HG03457 (cell line): ENCODE measurements around the gene MYO15A.
A peak's percentile ranks its signal among the peaks of the same experiment; 100 is the strongest.

ENCODE experiments used
- ATAC-seq: cut with Tn5 transposase; IDR thresholded peaks from one replicate; pipeline ENCODE4 v1.9.1; 2021; ENCODE audit warnings: moderate number of reproducible peaks; ENCODE audit not compliant: unreplicated experiment

The MYO15A gene

GRCh38 chr17:18108401-18109312, at the start of gene MYO15A:
Gene MYO15A (plus strand): TSS chr17:18108756. CDS start chr17:18118801, 10,045 bp downstream.
- no peak for ATAC-seq

- no peak for ATAC-seq
Measured at GRCh38 chr17:18059283-18059682, 49.3 kb upstream of the MYO15A start.

- ATAC-seq: no peak
Measured at GRCh38 chr17:18064053-18064452, 44.5 kb upstream of the MYO15A start.

- ATAC-seq: no peak
Measured at GRCh38 chr17:18065546-18065945, 43.0 kb upstream of the MYO15A start.

GRCh38 chr17:18066866-18067265, 41.7 kb upstream of the MYO15A start:
- no peak for ATAC-seq

- no peak for ATAC-seq
Measured at GRCh38 chr17:18069101-18069500, 39.5 kb upstream of the MYO15A start.

- ATAC-seq: no peak
Measured at GRCh38 chr17:18070861-18071340, 37.7 kb upstream of the MYO15A start.

GRCh38 chr17:18071751-18072150, 36.8 kb upstream of the MYO15A start:
- no peak for ATAC-seq

- ATAC-seq: no peak
Measured at GRCh38 chr17:18074566-18075272, 33.8 kb upstream of the MYO15A start.

GRCh38 chr17:18076936-18077335, 31.6 kb upstream of the MYO15A start:
- ATAC-seq: no peak

- no peak for ATAC-seq
Measured at GRCh38 chr17:18079543-18079942, 29.0 kb upstream of the MYO15A start.

GRCh38 chr17:18084256-18084655, 24.3 kb upstream of the MYO15A start:
- no peak for ATAC-seq

GRCh38 chr17:18087610-18088491, 20.7 kb upstream of the MYO15A start, which contains the start of gene DRG2:
Gene DRG2 (plus strand): TSS chr17:18087948. CDS start chr17:18088024, 76 bp downstream.
- ATAC-seq: peak; percentile 81

GRCh38 chr17:18089613-18090012, 18.9 kb upstream of the MYO15A start:
- no peak for ATAC-seq

- ATAC-seq: no peak
Measured at GRCh38 chr17:18093616-18094408, 14.7 kb upstream of the MYO15A start.

GRCh38 chr17:18094409-18094807, 14.1 kb upstream of the MYO15A start:
- no peak for ATAC-seq

GRCh38 chr17:18099516-18099915, 9.0 kb upstream of the MYO15A start:
- ATAC-seq: no peak

GRCh38 chr17:18100616-18101015, 7.9 kb upstream of the MYO15A start:
- no peak for ATAC-seq

GRCh38 chr17:18101828-18102227, 6.7 kb upstream of the MYO15A start:
- no peak for ATAC-seq

GRCh38 chr17:18102640-18103039, 5.9 kb upstream of the MYO15A start:
- ATAC-seq: no peak
